B cell (primary cell): ENCODE measurements around the gene RAB7B.

Experiments used
- EZH2 ChIP-seq: IDR thresholded peaks from 2 replicates; pipeline ENCODE4 v1.6.1; 2012; ENCODE audit warnings: borderline replicate concordance, low read depth, mild to moderate bottlenecking, moderate library complexity, low read length; ENCODE audit not compliant: insufficient read depth, poor library complexity, severe bottlenecking
- TF ChIP-seq, protein P1 (sequence below): fragments of 200-600 bp; IDR thresholded peaks from one replicate; pipeline ENCODE4 v1.8.0; 2022; ENCODE audit warnings: antibody characterized with exemption, mild to moderate bottlenecking

DNA sequence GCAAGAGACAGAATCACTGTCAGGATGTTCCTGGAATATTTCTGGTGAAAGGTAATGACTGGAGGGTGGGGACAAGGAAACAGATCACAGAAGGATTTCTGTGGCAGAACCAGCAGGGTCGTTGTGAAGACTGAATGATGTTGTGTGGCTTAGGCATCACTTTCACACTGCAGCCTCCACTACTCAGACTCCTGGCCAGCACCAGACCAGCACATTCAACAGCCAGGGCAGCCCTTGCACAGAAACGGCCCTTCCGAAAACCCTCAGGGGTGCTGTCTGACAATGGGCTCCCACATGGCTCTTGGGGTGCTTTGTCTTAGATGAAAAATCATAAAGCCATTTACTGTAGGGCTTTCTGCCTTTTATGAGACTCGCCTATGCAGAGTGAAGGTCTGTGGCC lies 3.8 kb upstream of the RAB7B start:
- TF ChIP-seq, protein P1, sequence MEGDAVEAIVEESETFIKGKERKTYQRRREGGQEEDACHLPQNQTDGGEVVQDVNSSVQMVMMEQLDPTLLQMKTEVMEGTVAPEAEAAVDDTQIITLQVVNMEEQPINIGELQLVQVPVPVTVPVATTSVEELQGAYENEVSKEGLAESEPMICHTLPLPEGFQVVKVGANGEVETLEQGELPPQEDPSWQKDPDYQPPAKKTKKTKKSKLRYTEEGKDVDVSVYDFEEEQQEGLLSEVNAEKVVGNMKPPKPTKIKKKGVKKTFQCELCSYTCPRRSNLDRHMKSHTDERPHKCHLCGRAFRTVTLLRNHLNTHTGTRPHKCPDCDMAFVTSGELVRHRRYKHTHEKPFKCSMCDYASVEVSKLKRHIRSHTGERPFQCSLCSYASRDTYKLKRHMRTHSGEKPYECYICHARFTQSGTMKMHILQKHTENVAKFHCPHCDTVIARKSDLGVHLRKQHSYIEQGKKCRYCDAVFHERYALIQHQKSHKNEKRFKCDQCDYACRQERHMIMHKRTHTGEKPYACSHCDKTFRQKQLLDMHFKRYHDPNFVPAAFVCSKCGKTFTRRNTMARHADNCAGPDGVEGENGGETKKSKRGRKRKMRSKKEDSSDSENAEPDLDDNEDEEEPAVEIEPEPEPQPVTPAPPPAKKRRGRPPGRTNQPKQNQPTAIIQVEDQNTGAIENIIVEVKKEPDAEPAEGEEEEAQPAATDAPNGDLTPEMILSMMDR, result no peak
- no peak for TF ChIP-seq EZH2
